ENCODE data around the gene C2CD4C. TPM values are rescaled to one million over a fixed set of nuclear protein-coding genes. Genes with fewer than 3 reads are reported as not detected.
A peak's percentile ranks its signal among the peaks of the same experiment; 100 is the strongest.
"Not testable (repeated sequence)": the region's sequence is repeated elsewhere in the genome, so short reads cannot be mapped to it uniquely, and the experiment has no call there.

C2CD4C gene
- total RNA-seq, 1 donor from 2014 or later, result 1.1 TPM

GRCh38 chr19:366205-366783 lies 42.7 kb downstream of the C2CD4C start:
- H3K4me3 Mint-ChIP-seq (ENCODE audit: unreplicated experiment), result no peak overlapping the region
- peak; percentile 38 for DNase-seq (ENCODE audit: low spot score)
- no peaks in the 10 kb centered on the region for H3K36me3 Mint-ChIP-seq (ENCODE audit: low read depth)
- no peaks in the 10 kb centered on the region for H3K4me1 Mint-ChIP-seq (ENCODE audit: low read depth)
- no peak overlapping the region for H3K27ac Mint-ChIP-seq (ENCODE audit: unreplicated experiment)
- no peak for TF ChIP-seq CTCF (IDR thresholded peaks at IDR 0.05)
- peaks cover 38% of the 10 kb centered on the region for H3K27me3 Mint-ChIP-seq (ENCODE audit: low read depth)
- no peaks in the 10 kb centered on the region for H3K9me3 Mint-ChIP-seq (ENCODE audit: low read depth)

- TF ChIP-seq CTCF (IDR thresholded peaks at IDR 0.05), result no peak
- Mint-ChIP-seq H3K36me3 (ENCODE audit: low read depth) (no peaks in the 10 kb centered on the region), H3K27ac (ENCODE audit: unreplicated experiment) (no peak overlapping the region), H3K4me1 (ENCODE audit: low read depth) (no peaks in the 10 kb centered on the region), H3K4me3 (ENCODE audit: unreplicated experiment) (no peak overlapping the region), H3K9me3 (ENCODE audit: low read depth) (no peaks in the 10 kb centered on the region), H3K27me3 (ENCODE audit: low read depth) (peaks cover 37% of the 10 kb centered on the region)
- peak; percentile 55 for DNase-seq (ENCODE audit: low spot score)
Observed at GRCh38 chr19:364496-365287, 44.3 kb downstream of the C2CD4C start.

- Mint-ChIP-seq H3K27ac (ENCODE audit: unreplicated experiment) (no peak overlapping the region), H3K4me1 (ENCODE audit: low read depth) (no peaks in the 10 kb centered on the region), H3K27me3 (ENCODE audit: low read depth) (peaks cover 24% of the 10 kb centered on the region), H3K4me3 (ENCODE audit: unreplicated experiment) (no peak overlapping the region), H3K36me3 (ENCODE audit: low read depth) (no peaks in the 10 kb centered on the region), H3K9me3 (ENCODE audit: low read depth) (no peaks in the 10 kb centered on the region)
- DNase-seq (ENCODE audit: low spot score), result peak; percentile 29
- no peak for TF ChIP-seq CTCF (IDR thresholded peaks at IDR 0.05)
Observed at GRCh38 chr19:362683-363082, 46.3 kb downstream of the C2CD4C start.

- no peaks in the 10 kb centered on the region for H3K36me3 Mint-ChIP-seq (ENCODE audit: low read depth)
- H3K4me3 Mint-ChIP-seq (ENCODE audit: unreplicated experiment), result no peak overlapping the region
- peaks cover 19% of the 10 kb centered on the region for H3K27me3 Mint-ChIP-seq (ENCODE audit: low read depth)
- H3K9me3 Mint-ChIP-seq (ENCODE audit: low read depth), result no peaks in the 10 kb centered on the region
- DNase-seq (ENCODE audit: low spot score), result peak; percentile 66
- no peak overlapping the region for H3K27ac Mint-ChIP-seq (ENCODE audit: unreplicated experiment)
- H3K4me1 Mint-ChIP-seq (ENCODE audit: low read depth), result no peaks in the 10 kb centered on the region
- TF ChIP-seq CTCF (IDR thresholded peaks at IDR 0.05), result no peak
Observed at GRCh38 chr19:362154-362553, 46.8 kb downstream of the C2CD4C start.

GRCh38 chr19:359653-359925 lies 49.4 kb downstream of the C2CD4C start:
- Mint-ChIP-seq H3K4me1 (ENCODE audit: low read depth) (peaks cover 11% of the 10 kb centered on the region), H3K4me3 (ENCODE audit: unreplicated experiment) (no peak overlapping the region), H3K27ac (ENCODE audit: unreplicated experiment) (no peak overlapping the region), H3K27me3 (ENCODE audit: low read depth) (no peaks in the 10 kb centered on the region), H3K9me3 (ENCODE audit: low read depth) (peaks cover 3% of the 10 kb centered on the region), H3K36me3 (ENCODE audit: low read depth) (no peaks in the 10 kb centered on the region)
- peak; percentile 53 for DNase-seq (ENCODE audit: low spot score)
- no peak for TF ChIP-seq CTCF (IDR thresholded peaks at IDR 0.05)

- not testable (repeated sequence) for H3K4me3 Mint-ChIP-seq (ENCODE audit: unreplicated experiment); H3K27me3 Mint-ChIP-seq (ENCODE audit: low read depth); H3K36me3 Mint-ChIP-seq (ENCODE audit: low read depth)
- Mint-ChIP-seq H3K27ac (ENCODE audit: unreplicated experiment) (peak overlapping the region; percentile 25), H3K4me1 (ENCODE audit: low read depth) (peaks cover 11% of the 10 kb centered on the region), H3K9me3 (ENCODE audit: low read depth) (peaks cover 17% of the 10 kb centered on the region)
- peak; percentile 58 for DNase-seq (ENCODE audit: low spot score)
Observed at GRCh38 chr19:355536-355935, 53.4 kb downstream of the C2CD4C start.

Data from chondrocyte (in vitro differentiated cells).